ENCODE results near the gene TPRG1L.

The TPRG1L gene

GRCh38 chr1:3604468-3604974, 20.3 kb upstream of the TPRG1L start:
- Histone ChIP-seq H3K27ac (ENCODE audit: low read depth, low read length) (no peak overlapping the region), H4K20me1 (ENCODE audit: low read depth, low read length) (no peaks in the 10 kb centered on the region), H3K27me3 (ENCODE audit: low read length) (no peaks in the 10 kb centered on the region), H3K36me3 (ENCODE audit: low read length) (no peaks in the 10 kb centered on the region), H3K9me3 (ENCODE audit: insufficient read depth, low read length) (no peaks in the 10 kb centered on the region), H3K4me3 (ENCODE audit: insufficient read depth, low read length, poor library complexity, severe bottlenecking) (no peak overlapping the region), H3K9ac (ENCODE audit: low read length) (no peak overlapping the region), H3K79me2 (ENCODE audit: insufficient read depth, low read length) (no peaks in the 10 kb centered on the region), H3K4me2 (ENCODE audit: low read depth, low read length, poor library complexity, severe bottlenecking) (no peak overlapping the region), H3F3A (ENCODE audit: insufficient read depth) (no peaks in the 10 kb centered on the region), H2AFZ (ENCODE audit: low read depth, low read length, severe bottlenecking) (no peak overlapping the region), H3K9me2 (replicated peaks; ENCODE audit: insufficient read depth, low read length) (no peaks in the 10 kb centered on the region)
- TF ChIP-seq EZH2phosphoT487 (conservative IDR thresholded peaks at IDR 0.05; ENCODE audit: low read length), result no peak
- TF ChIP-seq, protein P1, sequence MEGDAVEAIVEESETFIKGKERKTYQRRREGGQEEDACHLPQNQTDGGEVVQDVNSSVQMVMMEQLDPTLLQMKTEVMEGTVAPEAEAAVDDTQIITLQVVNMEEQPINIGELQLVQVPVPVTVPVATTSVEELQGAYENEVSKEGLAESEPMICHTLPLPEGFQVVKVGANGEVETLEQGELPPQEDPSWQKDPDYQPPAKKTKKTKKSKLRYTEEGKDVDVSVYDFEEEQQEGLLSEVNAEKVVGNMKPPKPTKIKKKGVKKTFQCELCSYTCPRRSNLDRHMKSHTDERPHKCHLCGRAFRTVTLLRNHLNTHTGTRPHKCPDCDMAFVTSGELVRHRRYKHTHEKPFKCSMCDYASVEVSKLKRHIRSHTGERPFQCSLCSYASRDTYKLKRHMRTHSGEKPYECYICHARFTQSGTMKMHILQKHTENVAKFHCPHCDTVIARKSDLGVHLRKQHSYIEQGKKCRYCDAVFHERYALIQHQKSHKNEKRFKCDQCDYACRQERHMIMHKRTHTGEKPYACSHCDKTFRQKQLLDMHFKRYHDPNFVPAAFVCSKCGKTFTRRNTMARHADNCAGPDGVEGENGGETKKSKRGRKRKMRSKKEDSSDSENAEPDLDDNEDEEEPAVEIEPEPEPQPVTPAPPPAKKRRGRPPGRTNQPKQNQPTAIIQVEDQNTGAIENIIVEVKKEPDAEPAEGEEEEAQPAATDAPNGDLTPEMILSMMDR (IDR thresholded peaks at IDR 0.05; ENCODE audit: insufficient read depth, low read length, poor library complexity, severe bottlenecking), result no peak

- Histone ChIP-seq H3K79me2 (ENCODE audit: insufficient read depth, low read length) (no peaks in the 10 kb centered on the region), H3K4me2 (ENCODE audit: low read depth, low read length, poor library complexity, severe bottlenecking) (no peak overlapping the region)
Observed at GRCh38 chr1:3604997-3605823, 19.6 kb upstream of the TPRG1L start.

GRCh38 chr1:3606779-3607702, 17.8 kb upstream of the TPRG1L start:
- Histone ChIP-seq H3K27ac (ENCODE audit: low read depth, low read length) (no peak overlapping the region), H4K20me1 (ENCODE audit: low read depth, low read length) (no peaks in the 10 kb centered on the region), H3K9me2 (replicated peaks; ENCODE audit: insufficient read depth, low read length) (no peaks in the 10 kb centered on the region), H3K4me3 (ENCODE audit: insufficient read depth, low read length, poor library complexity, severe bottlenecking) (no peak overlapping the region), H3K79me2 (ENCODE audit: insufficient read depth, low read length) (no peaks in the 10 kb centered on the region), H3F3A (ENCODE audit: insufficient read depth) (no peaks in the 10 kb centered on the region), H3K27me3 (ENCODE audit: low read length) (no peaks in the 10 kb centered on the region), H3K4me2 (ENCODE audit: low read depth, low read length, poor library complexity, severe bottlenecking) (no peak overlapping the region), H3K9me3 (ENCODE audit: insufficient read depth, low read length) (no peaks in the 10 kb centered on the region), H3K9ac (ENCODE audit: low read length) (no peak overlapping the region), H3K36me3 (ENCODE audit: low read length) (no peaks in the 10 kb centered on the region), H2AFZ (ENCODE audit: low read depth, low read length, severe bottlenecking) (no peak overlapping the region)
- TF ChIP-seq, protein P1 (IDR thresholded peaks at IDR 0.05; ENCODE audit: insufficient read depth, low read length, poor library complexity, severe bottlenecking), result no peak
- no peak for TF ChIP-seq EZH2phosphoT487 (conservative IDR thresholded peaks at IDR 0.05; ENCODE audit: low read length)

More at GRCh38 chr1:3604997-3605823, 19.6 kb upstream of the TPRG1L start:
- no peaks in the 10 kb centered on the region for H3K9me3 ChIP-seq (ENCODE audit: insufficient read depth, low read length)
- H2AFZ ChIP-seq (ENCODE audit: low read depth, low read length, severe bottlenecking), result no peak overlapping the region
- no peak for TF ChIP-seq EZH2phosphoT487 (conservative IDR thresholded peaks at IDR 0.05; ENCODE audit: low read length)
- TF ChIP-seq, protein P1 (IDR thresholded peaks at IDR 0.05; ENCODE audit: insufficient read depth, low read length, poor library complexity, severe bottlenecking), result no peak
- H3K27me3 ChIP-seq (ENCODE audit: low read length), result no peaks in the 10 kb centered on the region
- no peaks in the 10 kb centered on the region for H3K36me3 ChIP-seq (ENCODE audit: low read length)
- no peaks in the 10 kb centered on the region for H4K20me1 ChIP-seq (ENCODE audit: low read depth, low read length)
- H3F3A ChIP-seq (ENCODE audit: insufficient read depth), result no peaks in the 10 kb centered on the region
- no peaks in the 10 kb centered on the region for H3K9me2 ChIP-seq (replicated peaks; ENCODE audit: insufficient read depth, low read length)
- no peak overlapping the region for H3K4me3 ChIP-seq (ENCODE audit: insufficient read depth, low read length, poor library complexity, severe bottlenecking)
- no peak overlapping the region for H3K9ac ChIP-seq (ENCODE audit: low read length)
- no peak overlapping the region for H3K27ac ChIP-seq (ENCODE audit: low read depth, low read length)

Measured in SU-DHL-6 (cell line).